ENCODE results near the gene ALDH1L1.

Gene ALDH1L1

GRCh38 chr3:126191246-126191645, 10.9 kb upstream of the ALDH1L1 start:
- no peak for DNase-seq

DNA sequence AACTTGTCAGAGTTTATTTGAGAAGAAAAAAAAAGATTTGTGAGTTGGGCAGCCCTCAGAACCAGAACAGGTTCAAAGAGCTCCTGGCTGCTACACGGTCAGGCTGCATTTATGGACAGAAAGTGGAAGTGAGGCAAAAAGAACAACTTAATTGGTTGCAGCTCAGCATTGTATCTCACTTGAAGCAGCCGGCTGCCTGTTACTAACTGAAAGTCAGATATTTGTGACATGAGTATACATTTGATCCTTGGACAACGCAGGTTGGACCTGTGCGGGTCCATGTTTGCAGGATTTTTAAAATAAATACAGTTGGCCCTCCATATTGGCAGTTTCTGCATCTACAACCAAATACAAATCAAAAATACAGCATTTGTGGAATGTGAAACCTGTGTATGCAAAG, 7.5 kb upstream of the ALDH1L1 start:
- no peak for DNase-seq

GRCh38 chr3:126186749-126187148, 6.4 kb upstream of the ALDH1L1 start:
- no peak for DNase-seq

DNA sequence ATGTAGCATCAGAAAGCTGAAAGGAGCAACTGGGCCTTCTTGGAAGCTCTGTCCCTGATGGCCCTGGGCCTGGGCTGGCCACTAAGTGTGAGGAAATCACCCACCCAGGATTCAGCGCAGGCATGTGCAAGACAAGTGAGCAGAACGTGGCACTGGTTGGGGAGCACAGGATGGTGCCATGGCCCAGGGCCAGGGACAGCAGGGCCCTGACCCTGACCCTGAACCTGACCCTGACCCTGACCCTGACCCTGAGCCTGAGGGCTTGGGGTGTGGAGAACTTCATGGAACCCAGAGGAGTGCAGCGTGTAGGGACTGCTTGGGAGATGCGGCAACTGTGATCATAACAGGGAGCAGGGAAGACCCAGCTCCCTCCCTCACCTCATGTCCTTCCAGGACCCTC, 5.9 kb upstream of the ALDH1L1 start:
- no peak for DNase-seq

DNA sequence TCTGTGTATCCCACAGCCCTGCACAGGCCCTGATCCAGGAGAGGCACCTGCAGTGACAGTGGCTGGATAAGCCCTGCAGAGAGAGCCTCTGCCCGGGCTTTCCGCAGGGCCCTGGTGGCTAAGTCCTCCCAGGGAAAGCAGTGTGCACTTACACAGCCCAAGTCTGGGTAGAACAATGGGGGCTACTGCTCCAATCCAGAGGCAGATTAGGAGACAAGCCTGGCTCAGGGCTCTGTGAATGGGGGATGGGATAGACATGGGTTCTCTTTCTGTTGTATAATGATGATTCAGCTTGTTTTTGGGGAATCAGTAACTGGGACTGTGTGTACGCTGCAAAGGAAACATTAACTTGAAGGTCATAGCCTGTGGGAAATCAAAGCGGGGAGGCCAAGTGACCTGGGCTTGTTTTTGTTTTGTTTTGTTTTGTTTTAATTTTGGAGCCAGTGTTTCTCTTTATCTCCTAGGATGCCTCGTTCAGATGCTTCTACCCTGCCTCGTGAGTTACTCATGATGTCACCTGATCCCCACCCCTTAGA, 4.1 kb upstream of the ALDH1L1 start:
- DNase-seq: no peak

- no peak for DNase-seq
Measured at GRCh38 chr3:126181398-126181725, 976 bp upstream of the ALDH1L1 start.

GRCh38 chr3:126179825-126180476, 435 bp downstream of the ALDH1L1 start:
- DNase-seq: no peak

DNA sequence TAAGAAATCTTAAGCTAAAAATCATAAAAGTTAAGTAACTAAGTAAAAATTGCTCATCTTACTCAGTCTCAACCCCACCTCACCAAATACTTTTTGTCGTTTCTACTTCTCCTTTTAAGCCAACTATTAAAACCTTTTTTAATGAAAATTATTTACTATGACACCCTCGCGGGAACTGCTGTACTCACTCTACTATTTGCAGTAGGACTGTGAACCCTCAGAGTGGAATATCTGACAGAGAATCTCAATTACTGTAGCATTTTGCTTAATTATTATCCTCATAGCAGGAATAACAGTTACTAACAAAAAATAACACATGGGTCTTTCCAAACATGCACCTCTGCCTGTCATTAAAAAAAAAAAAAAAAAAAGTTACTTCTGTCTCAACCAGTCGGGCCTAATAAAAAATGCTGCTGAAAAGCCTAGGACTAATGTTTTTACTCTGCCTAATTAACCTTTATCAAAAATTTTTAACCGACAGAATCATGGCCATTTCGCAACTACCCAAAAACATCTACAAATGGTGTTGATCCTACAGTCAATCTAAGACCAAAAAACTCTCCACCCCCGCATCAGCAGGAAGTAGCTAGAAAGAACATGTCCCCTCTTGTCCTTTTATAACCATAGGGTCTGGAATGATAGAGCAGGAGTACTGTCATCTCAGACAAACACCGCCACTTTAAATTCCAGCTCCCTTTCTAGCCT, 10.2 kb downstream of the ALDH1L1 start:
- DNase-seq: no peak

DNA sequence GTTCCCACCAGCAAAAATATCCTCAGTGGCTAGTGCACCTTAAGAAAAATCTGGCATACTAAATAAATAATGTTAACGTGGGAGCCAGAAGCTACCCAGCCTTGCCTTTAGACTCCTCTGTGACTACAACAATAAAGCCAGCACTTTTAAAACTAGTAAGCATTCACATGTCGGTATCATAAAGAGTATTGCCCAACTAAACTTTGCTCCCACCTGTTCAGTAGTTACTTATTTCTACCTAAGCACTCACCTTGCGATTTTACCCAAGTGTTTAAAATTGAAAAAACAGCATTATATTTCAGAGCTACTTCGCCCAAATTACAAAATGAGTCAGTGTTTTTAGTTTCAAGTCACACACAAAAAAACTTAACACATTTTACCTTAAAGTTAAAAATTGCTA, 12.8 kb downstream of the ALDH1L1 start:
- no peak for DNase-seq

DNA sequence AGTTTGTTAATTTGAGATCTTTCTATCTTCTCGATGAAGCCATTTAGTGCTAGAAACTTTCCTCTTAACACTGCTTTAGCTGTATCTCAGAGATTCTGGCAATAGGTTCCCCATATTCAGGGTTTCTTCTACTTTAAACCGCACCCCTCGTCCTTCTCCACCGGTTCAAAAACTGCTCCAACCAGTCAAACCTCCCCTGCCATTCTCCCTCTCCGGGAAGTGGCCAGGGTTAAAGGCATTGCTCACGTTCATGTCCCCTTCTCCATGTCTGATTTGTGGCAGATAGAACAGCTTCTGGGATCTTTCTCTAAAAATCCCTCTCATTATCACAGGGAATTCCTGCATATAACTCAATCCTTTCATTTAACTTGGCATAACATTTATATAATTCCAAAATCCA, 14.4 kb downstream of the ALDH1L1 start:
- DNase-seq: no peak

- no peak for DNase-seq
Measured at GRCh38 chr3:126161309-126161708, 19.1 kb downstream of the ALDH1L1 start.

DNA sequence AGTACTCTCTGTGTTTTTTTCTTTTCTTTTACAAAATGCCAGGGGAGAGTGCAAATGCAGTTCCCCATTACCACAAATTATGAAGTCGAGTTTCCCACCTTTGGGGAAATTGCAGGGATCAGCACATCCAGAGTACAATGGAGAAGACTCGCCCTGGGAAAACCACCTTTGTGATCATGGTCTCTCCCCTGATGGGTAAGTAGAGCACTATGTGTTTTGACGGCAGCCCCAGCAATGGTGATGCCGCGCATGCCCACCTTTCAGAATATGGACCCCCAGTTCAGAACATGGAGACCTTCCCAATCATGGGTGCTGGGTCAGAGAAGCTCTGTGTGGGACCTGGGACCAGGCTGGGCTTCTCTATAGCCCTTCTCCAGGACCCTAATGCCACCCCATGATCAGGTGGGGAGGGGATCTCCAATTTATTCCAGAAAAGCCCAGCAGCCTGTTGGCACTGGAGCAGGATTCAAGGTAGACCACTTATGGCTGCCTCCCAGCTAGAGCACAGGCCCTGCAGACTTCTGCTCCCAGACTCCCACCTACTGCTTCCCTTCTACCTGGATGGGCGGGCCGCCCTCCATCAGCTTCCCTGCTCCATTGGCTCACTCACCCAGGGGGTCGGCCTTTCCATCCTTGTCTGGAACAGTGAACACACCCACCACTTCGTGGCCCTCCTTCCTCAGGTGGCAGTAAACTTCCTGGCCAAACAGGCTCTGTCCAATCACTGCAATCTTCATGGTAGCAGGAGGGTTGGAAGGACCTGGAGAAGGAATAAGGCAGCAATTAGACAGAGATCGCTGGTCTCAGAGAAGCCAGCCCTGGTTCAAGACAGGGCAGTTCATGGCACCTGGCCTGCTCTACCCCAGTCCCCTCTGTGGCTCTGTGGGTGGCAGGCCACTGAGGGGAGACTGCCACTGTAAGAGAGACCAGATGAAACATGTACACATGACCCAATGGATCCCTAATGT, 19.9 kb downstream of the ALDH1L1 start:
- DNase-seq: no peak

DNA sequence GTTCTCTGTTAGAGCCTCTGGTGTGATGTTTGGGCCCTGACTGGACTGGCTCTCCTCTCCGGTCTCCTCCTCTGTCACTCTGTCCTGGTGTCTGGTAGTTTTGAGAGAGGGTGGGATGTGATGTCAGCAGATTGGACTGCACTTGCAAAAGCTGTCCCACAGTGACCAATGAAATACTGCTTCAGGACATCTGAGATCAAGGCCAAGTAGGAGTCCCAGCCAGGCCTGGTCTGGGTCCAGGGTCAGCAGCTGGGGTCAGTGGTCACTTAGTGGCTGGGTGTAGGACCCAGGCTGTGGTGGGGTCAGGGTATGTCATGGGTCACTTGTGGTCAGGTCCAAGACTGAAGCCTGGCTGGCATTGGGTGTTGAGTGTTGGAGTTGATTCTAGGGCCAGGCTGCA, 20.9 kb downstream of the ALDH1L1 start:
- no peak for DNase-seq

DNA sequence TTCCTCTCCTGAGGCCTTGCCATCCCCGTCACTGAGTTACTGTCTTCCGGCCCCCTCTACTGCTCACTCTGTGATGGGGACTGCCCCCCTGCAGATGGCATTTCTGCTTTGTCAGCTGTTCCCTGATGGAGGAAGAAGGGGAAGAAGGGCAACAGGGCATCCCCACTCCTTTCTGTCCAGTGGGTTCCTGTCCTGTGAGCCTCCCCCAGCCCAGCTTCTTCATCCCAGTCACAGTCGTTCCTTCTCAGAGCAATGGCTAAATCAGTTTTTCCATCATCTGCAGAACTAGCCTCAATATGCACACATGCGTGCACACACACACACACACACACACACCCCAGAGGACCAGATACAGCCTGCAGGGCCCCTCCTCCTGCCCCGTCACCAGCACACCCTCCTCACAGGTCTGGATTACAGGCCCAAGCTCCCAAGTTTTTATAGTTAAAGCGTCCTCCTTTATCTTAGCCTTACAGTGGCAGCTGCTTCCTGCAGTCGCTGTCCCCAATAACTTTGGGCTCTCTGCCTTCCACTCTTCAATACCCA, 21.4 kb downstream of the ALDH1L1 start:
- no peak for DNase-seq

DNA sequence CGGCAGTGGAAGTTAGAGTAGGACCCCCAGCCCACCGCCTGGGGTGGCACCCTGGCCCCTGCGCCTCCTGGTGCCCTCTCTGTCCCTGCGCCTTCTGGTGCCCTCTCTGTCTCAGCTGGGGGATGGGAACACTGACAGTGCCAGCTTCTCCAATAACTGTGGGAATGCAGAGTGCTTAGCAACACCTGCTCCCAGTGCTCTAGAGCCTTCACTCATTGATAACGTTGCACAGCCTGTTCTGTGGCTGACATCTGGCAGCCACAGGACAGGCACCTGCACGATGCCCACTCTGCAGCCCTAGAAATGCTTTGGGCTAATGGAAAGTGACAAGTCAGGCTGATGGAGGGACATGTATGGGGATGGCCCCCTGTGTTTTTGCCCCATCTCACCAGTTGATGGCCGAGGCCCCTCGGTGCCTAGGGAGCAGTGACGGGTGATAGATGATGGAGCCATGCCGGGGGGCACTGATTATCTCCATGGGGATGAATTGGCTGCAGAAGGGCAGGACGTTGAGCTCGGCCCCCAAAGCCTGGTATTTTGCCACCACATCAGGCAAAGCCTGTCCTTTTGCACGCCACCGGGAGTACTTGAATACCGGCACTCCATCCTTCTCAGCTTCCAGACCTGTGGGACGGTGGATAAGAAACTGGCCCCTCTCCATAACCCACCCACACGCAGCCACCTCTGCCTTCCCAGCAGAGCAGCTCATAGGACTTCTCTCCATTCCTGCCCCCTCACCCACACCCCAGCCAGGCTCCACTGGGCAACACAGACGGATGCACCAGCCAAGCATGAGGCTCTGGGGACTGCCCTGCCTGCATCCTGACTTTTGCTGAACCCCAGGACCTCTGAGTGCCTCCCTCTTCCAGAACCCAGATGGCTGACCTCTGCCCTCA, 22.1 kb downstream of the ALDH1L1 start:
- no peak for DNase-seq

DNA sequence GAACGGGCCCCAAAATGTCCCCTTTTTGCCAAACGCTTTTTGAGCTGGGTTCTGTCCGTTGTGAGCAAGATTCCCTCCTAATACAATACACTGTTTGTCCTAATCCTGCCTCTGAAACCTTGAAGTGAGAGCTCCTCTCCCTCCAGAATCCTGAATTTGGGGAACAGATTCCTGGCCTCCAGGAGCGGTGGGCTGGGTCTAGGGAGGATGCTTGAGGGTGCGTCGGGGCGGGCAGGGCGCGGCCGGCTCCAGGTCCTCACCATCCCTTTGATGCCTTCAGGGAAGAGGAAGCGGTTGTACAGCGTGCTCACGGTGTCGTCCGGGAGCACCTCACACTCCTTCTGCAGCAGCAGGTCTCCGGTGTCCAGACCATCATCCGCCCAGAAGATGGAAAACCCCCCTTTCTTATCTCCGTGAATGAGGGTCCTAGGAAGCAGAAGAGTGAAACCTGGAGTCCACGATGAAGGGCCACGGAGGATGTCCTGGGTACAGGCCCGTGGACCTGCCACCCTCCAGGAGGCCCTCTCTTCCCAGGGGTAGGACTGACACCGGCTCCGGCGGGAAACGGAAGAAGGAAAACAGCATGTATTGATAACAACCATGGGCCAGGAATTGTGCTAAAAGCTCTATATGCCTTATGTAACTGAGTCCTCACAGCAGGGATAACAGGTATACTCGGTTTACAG, 23.2 kb downstream of the ALDH1L1 start:
- DNase-seq: no peak

GRCh38 chr3:126156468-126156867, 23.9 kb downstream of the ALDH1L1 start:
- no peak for DNase-seq

GRCh38 chr3:126155819-126156218, 24.6 kb downstream of the ALDH1L1 start:
- no peak for DNase-seq

DNA sequence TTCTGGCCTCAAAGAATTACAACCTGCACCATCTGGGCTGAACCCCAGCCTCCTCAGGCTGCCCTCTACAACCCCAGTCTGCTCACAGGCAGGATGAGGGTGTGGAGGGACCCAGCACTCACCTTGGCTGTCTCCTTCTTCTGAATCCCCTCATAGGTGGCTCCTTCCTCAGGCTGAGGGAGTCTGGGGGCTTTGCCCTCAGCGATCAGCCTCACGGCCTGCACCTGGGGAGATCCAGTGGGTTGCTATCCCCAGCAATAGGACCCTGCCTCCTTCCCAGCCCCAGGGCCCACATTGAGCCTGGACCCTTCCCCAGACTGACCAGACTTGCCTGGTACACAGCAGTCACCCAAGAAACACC, 25.1 kb downstream of the ALDH1L1 start:
- no peak for DNase-seq

GRCh38 chr3:126154391-126155279, 25.8 kb downstream of the ALDH1L1 start:
- no peak for DNase-seq

Measured in inflammatory macrophage (primary cell).